Activated gamma-delta T cell treated with anti-CD3 and anti-CD28 coated beads, Interleukin-2, amount 50 U/mL, for 16 hours (primary cell): ENCODE measurements around the gene FKBP10.

ENCODE experiments used
- DNase-seq: peaks from one replicate; pipeline ENCODE4 v3.0.0-alpha.2; 2020; ENCODE audit warnings: low read depth

The FKBP10 gene

GRCh38 chr17:41784207-41784744 is 28.5 kb upstream of the FKBP10 start:
- no peak for DNase-seq

- DNase-seq: no peak
Measured at GRCh38 chr17:41785091-41785858, 27.5 kb upstream of the FKBP10 start.

- no peak for DNase-seq
Measured at GRCh38 chr17:41785859-41786226, 27.0 kb upstream of the FKBP10 start.

GRCh38 chr17:41786227-41787020 is 26.4 kb upstream of the FKBP10 start, which contains the start of gene JUP:
Gene JUP, minus strand, starts transcription at chr17:41786711. Its CDS starts 14,857 bp downstream, at chr17:41771854.
- peak; percentile 78 for DNase-seq

- no peak for DNase-seq
Measured at GRCh38 chr17:41787021-41787418, 25.8 kb upstream of the FKBP10 start.

- DNase-seq: no peak
Measured at GRCh38 chr17:41792845-41793783, 19.7 kb upstream of the FKBP10 start.

GRCh38 chr17:41793784-41794539 is 18.8 kb upstream of the FKBP10 start:
- DNase-seq: no peak

GRCh38 chr17:41794540-41794975 is 18.2 kb upstream of the FKBP10 start:
- DNase-seq: no peak

- DNase-seq: no peak
Measured at GRCh38 chr17:41796121-41796895, 16.5 kb upstream of the FKBP10 start.

- DNase-seq: no peak
Measured at GRCh38 chr17:41797377-41797776, 15.4 kb upstream of the FKBP10 start.

- DNase-seq: no peak
Measured at GRCh38 chr17:41799366-41799765, 13.4 kb upstream of the FKBP10 start.

GRCh38 chr17:41800601-41801373 is 12.0 kb upstream of the FKBP10 start:
- DNase-seq: no peak

- peak; percentile 69 for DNase-seq
Measured at GRCh38 chr17:41801374-41802271, 11.2 kb upstream of the FKBP10 start.

- DNase-seq: no peak
Measured at GRCh38 chr17:41803049-41804020, 9.5 kb upstream of the FKBP10 start.

GRCh38 chr17:41806685-41807445 is 5.9 kb upstream of the FKBP10 start:
- no peak for DNase-seq
